Esophagus muscularis mucosa (tissue), 4 donors: ENCODE measurements around the gene ARNT2.

Source experiments
- EP300 ChIP-seq: sonication (generic); formaldehyde crosslinking; IDR thresholded peaks from one replicate; pipeline ENCODE4 v1.6.1; 2017; ENCODE audit warnings: antibody characterized with exemption
- POLR2A ChIP-seq: fragments of 450-650 bp; IDR thresholded peaks from one replicate; pipeline ENCODE4 v1.6.1; 2017; ENCODE audit warnings: antibody characterized with exemption, moderate library complexity, mild to moderate bottlenecking, low read depth
- TF ChIP-seq, protein P1 (sequence below), 3 experiments: fragments of 200-600 bp in 2 of 3; fragments of 450-650 bp in 1 of 3; sonication (generic) in 2 of 3; IDR thresholded peaks; one replicate each; pipeline ENCODE4 v1.5.1; 2017 to 2019; ENCODE audit warnings: antibody characterized with exemption in 3 of 3, mild to moderate bottlenecking in 2 of 3, moderate library complexity in 1 of 3

DNA sequence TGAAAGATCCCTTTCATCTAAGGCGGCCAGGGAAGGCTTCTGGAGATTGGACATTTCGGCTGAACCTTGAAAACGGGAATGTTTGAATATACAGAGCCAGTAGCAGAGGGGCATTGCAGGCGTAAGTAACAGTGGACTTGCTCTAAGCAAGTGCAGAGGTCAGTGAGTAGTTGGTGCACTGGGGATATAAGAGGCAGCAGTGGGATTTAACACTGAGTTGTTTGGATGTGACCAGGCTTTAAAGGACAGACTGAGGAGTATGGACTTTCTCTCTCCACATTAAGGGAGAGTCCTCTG, 1.3 kb downstream of the ARNT2 start:
- TF ChIP-seq, protein P1, sequence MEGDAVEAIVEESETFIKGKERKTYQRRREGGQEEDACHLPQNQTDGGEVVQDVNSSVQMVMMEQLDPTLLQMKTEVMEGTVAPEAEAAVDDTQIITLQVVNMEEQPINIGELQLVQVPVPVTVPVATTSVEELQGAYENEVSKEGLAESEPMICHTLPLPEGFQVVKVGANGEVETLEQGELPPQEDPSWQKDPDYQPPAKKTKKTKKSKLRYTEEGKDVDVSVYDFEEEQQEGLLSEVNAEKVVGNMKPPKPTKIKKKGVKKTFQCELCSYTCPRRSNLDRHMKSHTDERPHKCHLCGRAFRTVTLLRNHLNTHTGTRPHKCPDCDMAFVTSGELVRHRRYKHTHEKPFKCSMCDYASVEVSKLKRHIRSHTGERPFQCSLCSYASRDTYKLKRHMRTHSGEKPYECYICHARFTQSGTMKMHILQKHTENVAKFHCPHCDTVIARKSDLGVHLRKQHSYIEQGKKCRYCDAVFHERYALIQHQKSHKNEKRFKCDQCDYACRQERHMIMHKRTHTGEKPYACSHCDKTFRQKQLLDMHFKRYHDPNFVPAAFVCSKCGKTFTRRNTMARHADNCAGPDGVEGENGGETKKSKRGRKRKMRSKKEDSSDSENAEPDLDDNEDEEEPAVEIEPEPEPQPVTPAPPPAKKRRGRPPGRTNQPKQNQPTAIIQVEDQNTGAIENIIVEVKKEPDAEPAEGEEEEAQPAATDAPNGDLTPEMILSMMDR (IDR thresholded peaks at IDR 0.05) = no peak
- TF ChIP-seq EP300 (no peak), POLR2A (no peak)
